ENCODE results near the gene NEUROD2. TPM values are rescaled to one million over a fixed set of nuclear protein-coding genes. Genes with fewer than 3 reads are reported as not detected.

Gene NEUROD2
- polyA plus RNA-seq, 1 donor: 0.05 TPM

DNA sequence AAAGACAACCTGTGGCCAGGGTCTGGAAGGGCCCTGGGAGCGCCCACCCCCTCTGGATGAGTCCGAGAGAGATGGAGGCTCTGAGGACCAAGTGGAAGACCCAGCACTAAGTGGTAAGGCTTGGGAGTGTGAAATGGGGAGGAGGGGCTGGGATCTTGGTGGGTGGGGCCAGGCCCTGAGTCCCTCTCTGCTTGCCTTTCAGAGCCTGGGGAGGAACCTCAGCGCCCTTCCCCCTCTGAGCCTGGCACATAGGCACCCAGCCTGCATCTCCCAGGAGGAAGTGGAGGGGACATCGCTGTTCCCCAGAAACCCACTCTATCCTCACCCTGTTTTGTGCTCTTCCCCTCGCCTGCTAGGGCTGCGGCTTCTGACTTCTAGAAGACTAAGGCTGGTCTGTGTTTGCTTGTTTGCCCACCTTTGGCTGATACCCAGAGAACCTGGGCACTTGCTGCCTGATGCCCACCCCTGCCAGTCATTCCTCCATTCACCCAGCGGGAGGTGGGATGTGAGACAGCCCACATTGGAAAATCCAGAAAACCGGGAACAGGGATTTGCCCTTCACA is 28.0 kb upstream of the NEUROD2 start:
- DNase-seq (ENCODE audit: low read depth): no peak

DNA sequence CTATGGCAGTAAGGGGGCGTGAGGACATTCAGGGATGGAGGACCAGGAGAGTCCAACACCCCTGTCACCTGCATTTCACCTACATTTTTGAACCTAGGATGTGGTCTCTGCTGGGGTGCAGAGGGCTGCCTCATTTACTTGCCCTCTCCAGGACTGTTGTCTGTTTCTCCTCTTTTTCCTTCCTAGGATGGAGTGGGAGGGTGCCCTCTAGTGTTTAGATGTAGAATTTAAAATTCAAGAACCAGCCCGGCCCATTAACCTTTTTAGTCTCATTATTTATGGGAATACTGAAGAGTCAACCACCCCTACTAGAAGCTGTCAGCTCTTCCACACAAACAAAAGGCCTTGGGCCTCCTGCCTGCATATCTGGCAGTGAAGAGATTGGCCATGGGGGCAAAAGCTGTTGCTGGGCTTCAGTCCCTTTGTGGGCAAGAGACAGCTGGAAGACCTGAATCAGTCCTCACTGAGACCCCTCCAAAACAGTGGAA is 26.7 kb upstream of the NEUROD2 start:
- DNase-seq (ENCODE audit: low read depth): no peak

- DNase-seq (ENCODE audit: low read depth): no peak
These were observed 26.0 kb upstream of the NEUROD2 start for GRCh38 chr17:39633570-39634183.

DNA sequence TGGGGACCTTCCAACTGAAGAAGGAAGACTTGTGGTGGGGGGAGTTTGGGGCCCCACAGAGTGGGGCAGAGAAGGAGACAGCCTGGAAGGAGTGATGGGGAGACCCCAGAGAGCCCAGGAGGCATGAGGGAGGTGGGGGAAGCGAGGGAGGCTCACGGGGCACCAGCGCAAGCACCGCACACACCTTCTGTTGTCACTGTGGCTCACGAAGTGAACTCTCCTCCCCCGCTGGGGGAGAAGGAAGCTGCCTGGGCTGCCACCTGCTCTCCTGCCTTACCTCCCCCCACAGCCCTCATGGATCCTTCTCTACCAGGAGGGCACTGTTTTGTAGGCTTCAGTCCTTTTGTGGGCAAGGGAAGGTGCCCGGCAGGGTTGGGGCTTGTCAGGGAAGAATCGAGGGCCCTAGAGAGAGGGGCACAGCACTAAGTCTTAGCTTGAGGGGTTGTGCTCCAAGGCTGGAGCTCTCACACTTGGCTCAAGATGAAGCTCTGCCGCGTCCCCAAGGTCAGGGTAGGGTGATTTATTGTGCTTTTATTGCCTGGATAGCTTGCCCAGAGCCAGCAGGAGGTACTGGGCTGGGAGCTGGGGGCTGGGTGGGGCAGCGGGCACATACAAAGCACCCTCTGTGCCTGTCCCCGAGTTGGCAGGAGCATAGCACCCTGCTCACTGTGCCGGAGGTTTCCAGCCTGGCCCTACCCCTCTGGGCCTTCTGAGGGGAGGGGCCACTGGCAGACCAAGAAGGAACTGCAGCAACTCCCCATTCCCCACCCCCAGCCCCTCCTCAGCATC is 24.6 kb upstream of the NEUROD2 start:
- DNase-seq (ENCODE audit: low read depth): no peak

DNA sequence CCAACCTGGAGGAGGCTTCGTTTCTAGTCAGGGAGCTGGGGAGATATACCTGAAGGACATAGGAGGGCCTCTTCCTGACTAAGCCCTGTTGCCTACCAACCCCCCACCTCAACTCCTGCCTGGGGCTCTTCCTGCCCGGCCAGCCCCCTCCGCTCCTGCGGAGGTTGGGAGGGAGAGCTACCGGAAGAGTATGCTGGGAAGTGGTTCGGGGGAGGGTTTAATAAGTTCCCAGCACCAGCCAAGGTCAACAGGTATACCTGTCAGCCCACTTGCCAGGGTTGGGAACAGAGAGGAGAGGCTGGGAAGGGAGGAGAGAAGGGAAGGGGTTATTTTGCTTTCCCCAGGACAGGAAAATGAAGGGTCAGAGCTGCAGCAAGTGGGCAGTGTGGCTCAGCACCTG is 23.7 kb upstream of the NEUROD2 start:
- DNase-seq (ENCODE audit: low read depth): no peak

DNA sequence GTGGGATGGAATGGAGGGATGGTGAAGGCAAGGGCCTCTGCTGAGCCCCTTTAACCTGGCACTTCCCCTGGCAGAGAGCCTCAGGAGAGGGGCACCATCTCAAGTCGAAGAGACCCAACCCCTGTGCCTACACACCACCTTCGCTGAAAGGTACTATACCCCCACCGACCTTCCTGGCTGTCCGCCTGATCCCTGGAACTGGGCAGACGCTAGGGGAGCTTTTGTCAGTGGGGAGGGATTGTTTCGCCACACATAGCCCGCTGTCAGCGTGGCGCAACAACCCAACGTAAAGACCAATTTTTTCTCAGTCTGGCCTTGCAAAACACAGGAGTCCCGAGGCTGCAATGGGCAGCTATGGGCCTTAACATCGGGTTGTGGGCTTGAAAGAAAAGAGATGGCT is 22.2 kb upstream of the NEUROD2 start:
- DNase-seq (ENCODE audit: low read depth): no peak

- no peak for DNase-seq (ENCODE audit: low read depth)
These were observed 21.8 kb upstream of the NEUROD2 start for GRCh38 chr17:39629494-39629880.

DNA sequence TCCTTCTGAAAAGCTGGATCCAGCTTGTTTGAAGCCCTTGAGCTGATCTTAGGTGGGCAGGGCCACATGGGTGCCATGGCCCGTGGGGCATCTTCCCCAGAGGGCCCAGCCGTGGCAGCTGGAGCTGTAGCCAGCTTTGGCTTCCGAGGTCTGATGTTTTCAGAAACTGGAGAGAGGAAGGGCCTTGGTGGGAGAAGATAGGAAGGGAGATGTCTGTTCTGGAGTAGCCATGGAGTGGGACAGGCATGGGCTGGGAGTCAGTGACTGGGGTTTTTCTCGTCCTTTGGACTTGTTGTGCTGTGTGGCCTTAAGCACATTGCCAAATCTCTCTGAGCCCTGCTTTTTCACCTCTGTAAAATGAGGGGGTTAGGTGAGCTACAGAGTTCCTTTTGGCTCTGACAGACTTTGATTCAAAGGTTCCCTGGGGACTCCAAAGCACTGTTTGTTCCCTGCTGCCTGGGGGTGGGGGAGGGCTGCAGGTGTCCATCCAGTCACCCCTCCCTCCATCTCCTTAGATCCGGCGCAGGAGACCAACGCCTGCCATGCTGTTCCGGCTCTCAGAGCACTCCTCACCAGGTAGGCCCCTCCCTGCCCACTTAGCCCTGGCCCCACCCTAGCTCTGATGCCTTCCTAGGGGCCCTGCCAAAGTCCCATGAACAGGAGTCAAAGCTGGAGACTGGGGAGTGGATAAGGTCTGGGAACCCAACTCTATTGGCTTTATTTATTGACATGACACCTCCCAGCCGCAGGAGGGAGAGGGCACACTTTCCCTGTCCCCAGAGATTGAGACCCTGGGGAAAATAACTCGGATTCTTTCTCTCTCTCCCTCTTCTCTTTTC is 21.2 kb upstream of the NEUROD2 start:
- no peak for DNase-seq (ENCODE audit: low read depth)

- no peak for DNase-seq (ENCODE audit: low read depth)
These were observed 20.2 kb upstream of the NEUROD2 start for GRCh38 chr17:39627712-39628516.

- no peak for DNase-seq (ENCODE audit: low read depth)
These were observed 19.5 kb upstream of the NEUROD2 start for GRCh38 chr17:39627047-39627711.

DNA sequence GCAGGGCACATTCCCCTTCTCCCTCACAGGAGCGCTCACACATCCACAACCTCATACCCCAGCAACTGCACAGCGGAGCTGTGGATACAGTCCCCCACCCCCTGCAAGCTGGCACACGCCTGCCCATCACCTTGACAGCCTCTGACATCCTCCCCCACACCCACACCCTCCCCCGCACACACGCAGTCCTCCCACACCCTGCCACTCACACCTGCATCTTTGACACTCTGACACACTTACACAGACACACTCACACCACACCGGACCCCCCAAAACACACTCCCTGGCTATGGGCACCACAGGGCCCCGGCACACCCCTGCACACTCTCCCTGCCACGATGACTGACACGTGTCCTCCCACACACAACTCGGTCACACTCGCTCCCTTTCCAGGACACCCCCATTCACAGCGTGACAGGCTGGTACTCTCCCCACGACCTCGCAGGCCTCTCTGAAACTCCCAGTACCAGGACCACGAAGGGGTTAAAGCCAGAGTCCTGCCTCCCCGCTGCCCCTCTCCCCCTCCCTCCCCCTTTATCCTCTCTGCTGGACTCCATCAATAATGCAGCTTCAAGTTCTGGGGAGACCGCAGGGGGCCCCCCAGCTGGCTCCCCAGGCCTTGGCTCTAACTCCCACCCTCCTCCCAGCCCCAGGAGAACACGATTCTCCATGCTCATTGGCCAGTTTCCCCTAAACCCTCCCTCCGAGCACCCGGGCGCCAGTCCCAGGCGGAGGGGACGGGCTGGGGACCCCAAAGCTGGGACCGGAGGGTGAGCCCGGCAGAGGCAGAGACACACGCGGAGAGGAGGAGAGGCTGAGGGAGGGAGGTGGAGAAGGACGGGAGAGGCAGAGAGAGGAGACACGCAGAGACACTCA is 18.7 kb upstream of the NEUROD2 start, which contains the start of gene PPP1R1B:
Gene PPP1R1B, plus strand, starts transcription at position 782 of the 876 bp plus-strand sequence. CDS start 441 bp downstream, outside the sequence.
- DNase-seq (ENCODE audit: low read depth): no peak

GRCh38 chr17:39625198-39625785 is 17.6 kb upstream of the NEUROD2 start:
- DNase-seq (ENCODE audit: low read depth): no peak

DNA sequence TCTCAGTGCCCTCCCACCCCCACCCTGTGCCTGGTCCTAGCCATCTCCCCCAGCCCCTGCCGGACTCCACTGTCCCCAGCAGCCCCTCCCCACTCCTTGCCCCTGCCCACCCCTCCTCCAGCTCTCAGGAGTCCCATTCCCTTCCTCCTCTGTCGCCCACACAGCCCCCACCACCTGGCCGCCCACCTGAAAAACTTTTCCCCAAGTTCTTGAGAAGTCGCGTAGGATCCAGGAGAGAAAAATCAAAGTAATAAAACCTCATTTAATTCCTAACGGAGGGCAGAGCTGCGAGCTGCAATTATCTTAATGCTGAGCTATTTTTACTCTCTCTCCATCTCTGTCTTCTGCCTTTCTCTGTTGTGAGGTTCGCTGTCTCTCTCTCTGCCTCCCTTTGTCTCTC is 16.6 kb upstream of the NEUROD2 start:
- DNase-seq (ENCODE audit: low read depth): no peak

- no peak for DNase-seq (ENCODE audit: low read depth)
These were observed 15.7 kb upstream of the NEUROD2 start for GRCh38 chr17:39623356-39623950.

DNA sequence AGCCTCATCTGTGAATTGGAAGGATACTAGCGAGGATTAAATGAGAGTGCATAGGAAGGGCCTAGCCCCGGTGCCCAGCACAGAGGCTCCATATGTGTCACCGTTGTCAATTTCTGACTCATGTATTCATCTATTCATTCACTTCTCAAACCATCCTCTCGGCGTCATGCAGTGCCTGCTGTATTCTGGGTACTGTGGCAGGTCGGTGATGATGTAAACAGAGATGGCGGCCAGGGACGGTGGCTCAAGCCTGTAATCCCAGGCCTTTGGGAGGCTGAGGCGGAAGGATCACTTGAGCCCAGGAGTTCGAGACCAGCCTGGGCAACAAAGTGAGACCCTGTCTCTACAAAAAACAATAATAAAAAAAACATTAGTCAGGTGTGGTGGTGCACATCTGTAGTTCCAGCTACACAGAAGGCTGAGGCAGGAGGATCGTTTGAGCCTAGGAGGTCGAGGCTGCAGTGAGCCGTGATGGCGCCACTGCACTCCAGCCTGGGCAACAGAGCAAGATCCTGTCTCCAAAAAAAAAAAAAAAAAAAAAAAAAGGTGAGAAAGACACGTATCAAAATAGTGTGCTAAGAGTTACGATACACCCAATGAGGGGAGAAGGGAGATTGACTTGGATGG is 14.8 kb upstream of the NEUROD2 start:
- no peak for DNase-seq (ENCODE audit: low read depth)

DNA sequence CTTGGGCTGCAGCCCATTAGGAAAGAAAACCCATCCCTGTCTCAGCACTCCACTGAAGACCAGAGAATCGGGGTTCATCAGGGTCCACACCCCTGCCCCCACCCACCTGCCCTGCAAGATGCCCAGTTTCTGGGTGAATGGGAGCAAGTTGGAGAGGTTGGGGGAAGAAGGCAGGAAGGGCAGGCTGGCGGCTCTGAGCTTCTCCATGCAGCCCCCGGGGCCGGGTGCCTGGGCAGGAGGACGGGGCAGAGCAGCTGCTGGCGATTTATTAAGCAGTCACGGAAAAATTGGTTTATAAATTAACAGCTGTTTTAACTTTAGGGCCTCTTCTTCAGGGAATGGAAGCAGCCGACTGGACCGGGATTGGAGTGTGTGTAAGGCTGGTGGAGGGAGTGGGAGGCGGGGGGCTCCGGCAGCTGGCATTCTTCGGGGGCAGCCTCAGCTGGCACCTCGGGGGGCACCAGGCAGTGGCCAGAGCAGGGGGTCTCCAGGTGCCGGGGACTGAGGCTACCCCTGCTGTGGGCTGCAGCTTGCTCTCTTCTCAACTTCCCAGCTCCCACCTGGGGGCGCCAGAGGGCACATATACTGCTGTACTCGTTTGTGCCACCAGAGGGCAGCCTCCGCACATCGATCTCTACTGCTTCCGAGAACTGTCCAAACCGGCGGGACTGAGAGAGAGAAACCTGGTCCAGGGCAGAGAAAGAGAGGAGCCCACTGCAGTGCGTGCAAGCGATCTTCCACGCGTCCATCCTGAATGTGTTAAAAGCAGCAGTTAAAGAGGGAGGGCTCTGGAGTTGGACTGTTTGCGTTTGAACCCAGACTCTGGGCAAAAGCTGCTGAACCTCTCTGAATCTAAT is 14.0 kb upstream of the NEUROD2 start:
- peak; percentile 48 for DNase-seq (ENCODE audit: low read depth)

DNA sequence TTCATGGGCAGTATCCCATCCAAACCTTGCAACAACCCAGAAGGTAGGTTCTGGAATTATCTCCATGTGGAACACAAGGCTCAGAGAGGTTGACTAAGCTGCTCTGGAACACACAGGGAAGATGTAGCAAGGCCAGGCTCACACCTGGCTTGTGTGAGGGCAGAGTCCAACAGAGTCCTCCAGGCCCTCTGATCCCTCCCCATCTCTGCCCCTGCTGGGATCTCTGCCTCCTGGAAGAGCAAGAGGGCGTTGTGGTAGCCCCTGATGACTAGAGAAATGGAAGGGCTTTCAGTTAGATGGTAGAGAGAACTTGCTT is 12.0 kb upstream of the NEUROD2 start:
- DNase-seq (ENCODE audit: low read depth): no peak

All from forelimb muscle (tissue), 1 donor.